CD4-positive, alpha-beta memory T cell (primary cell): ENCODE data around the gene FEZ2. TPM values are rescaled to one million over a fixed set of nuclear protein-coding genes. Genes with fewer than 3 reads are reported as not detected.
A peak's percentile ranks its signal among the peaks of the same experiment; 100 is the strongest.

Experiments used
- CTCF ChIA-PET: fragments of 350-600 bp; sonication (Branson Sonifier 250); formaldehyde crosslinking; loops from one replicate; lab custom pipeline; 2021; ENCODE audit warnings: inconsistent platforms; ENCODE audit not compliant: partially characterized antibody; lab: Charles Lee
- POLR2A ChIA-PET: fragments of 350-600 bp; sonication (Branson Sonifier 250); formaldehyde crosslinking; loops from one replicate; lab custom pipeline; 2021; ENCODE audit not compliant: partially characterized antibody; lab: Charles Lee
- DNase-seq, 5 donors: peaks; one replicate each; pipeline versions ENCODE4 v3.0.0 to v3.0.0-alpha.2; 2020 to 2022; ENCODE audit warnings: mixed read lengths in 1 of 5
- H3K27ac ChIP-seq: one replicate; pipeline ENCODE4 v1.7.0; 2013; ENCODE audit warnings: low read depth, low read length
- H3K27me3 ChIP-seq: 2 replicates; pipeline ENCODE4 v1.7.0; 2013; ENCODE audit warnings: mild to moderate bottlenecking, low read length, moderate library complexity; ENCODE audit not compliant: insufficient read depth
- H3K36me3 ChIP-seq: 2 replicates; pipeline ENCODE4 v1.7.0; 2013; ENCODE audit warnings: mild to moderate bottlenecking, low read length, moderate library complexity; ENCODE audit not compliant: insufficient read depth
- H3K4me1 ChIP-seq: 2 replicates; pipeline ENCODE4 v1.7.0; 2013; ENCODE audit warnings: mild to moderate bottlenecking, low read length, moderate library complexity; ENCODE audit not compliant: insufficient read depth
- H3K4me3 ChIP-seq, 2 donors: one replicate each; pipeline ENCODE4 v1.7.0; 2013; ENCODE audit warnings: low read length in 2 of 2, mild to moderate bottlenecking in 1 of 2
- H3K9me3 ChIP-seq, 2 donors: one replicate each; pipeline ENCODE4 v1.7.0; 2013; ENCODE audit warnings: low read length in 2 of 2, control low read depth in 1 of 2; ENCODE audit not compliant: control insufficient read depth in 1 of 2
- H3K27ac Mint-ChIP-seq, 7 donors: one replicate each; pipeline ENCODE4 v1.8.0; 2020 to 2021; ENCODE audit warnings: mixed read lengths in 7 of 7, mild to moderate bottlenecking in 6 of 7, inconsistent platforms in 3 of 7, moderate library complexity in 3 of 7
- H3K27me3 Mint-ChIP-seq, 2 donors: one replicate each; pipeline ENCODE4 v1.8.0; 2020 to 2021; ENCODE audit warnings: mixed read lengths in 2 of 2
- H3K36me3 Mint-ChIP-seq, 2 donors: one replicate each; pipeline ENCODE4 v1.8.0; 2020 to 2021; ENCODE audit warnings: mixed read lengths in 2 of 2, inconsistent platforms in 1 of 2, mild to moderate bottlenecking in 1 of 2
- H3K4me1 Mint-ChIP-seq, 4 donors: one replicate each; pipeline ENCODE4 v1.8.0; 2020 to 2021; ENCODE audit warnings: mixed read lengths in 4 of 4, mild to moderate bottlenecking in 1 of 4
- H3K4me3 Mint-ChIP-seq, 8 donors: one replicate each; pipeline ENCODE4 v1.8.0; 2020 to 2021; ENCODE audit warnings: mixed read lengths in 8 of 8, mild to moderate bottlenecking in 7 of 8, moderate library complexity in 6 of 8, inconsistent platforms in 3 of 8
- H3K9me3 Mint-ChIP-seq, 8 donors: one replicate each; pipeline ENCODE4 v1.8.0; 2020 to 2021; ENCODE audit warnings: mixed read lengths in 8 of 8, mild to moderate bottlenecking in 5 of 8, inconsistent platforms in 3 of 8, moderate library complexity in 1 of 8
- intact Hi-C: fragments of 100-400 bp; cut with micrococcal nuclease; formaldehyde crosslinking; loops from one replicate; pipeline ENCODE4 v1.15.1; 2023
- polyA plus RNA-seq, 2 donors: library from polyadenylated mRNA; unstranded; fragments of 300-500 nt; fragmentation: Illumina TruSeq; gene quantifications; one replicate each; pipeline ENCODE4 v1.2.3, GENCODE V29; 2021
- total RNA-seq, 2 experiments: library from RNA; stranded (reverse); gene quantifications; one replicate each; pipeline ENCODE4 v1.2.3, GENCODE V29; 2021

The FEZ2 gene
- total and polyA plus RNA-seq, 4 experiments from 2014 or later, result 1.6 to 14.7 (median 7.7) TPM

GRCh38 chr2:36562240-36562639 is 35.7 kb downstream of the FEZ2 start:
- peaks cover 47 to 54% of the 10 kb centered on the region in 2 donors for H3K36me3 Mint-ChIP-seq
- CTCF ChIA-PET, result no interaction called here
- DNase-seq, result no peak
- peaks cover 7 to 21% (median 9%) of the 10 kb centered on the region in 4 donors for H3K4me1 Mint-ChIP-seq
- Histone ChIP-seq H3K9me3 (no peaks in the 10 kb centered on the region), H3K4me3 (no peak overlapping the region), H3K4me1 (no peaks in the 10 kb centered on the region), H3K27ac (no peak overlapping the region), H3K27me3 (no peaks in the 10 kb centered on the region), H3K36me3 (no peaks in the 10 kb centered on the region)
- H3K27me3 Mint-ChIP-seq, result no peaks in the 10 kb centered on the region
- H3K27ac Mint-ChIP-seq, result no peak overlapping the region
- POLR2A ChIA-PET, result no interaction called here
- H3K9me3 Mint-ChIP-seq, result no peaks in the 10 kb centered on the region
- intact Hi-C loops, result no loop called here
- no peak overlapping the region for H3K4me3 Mint-ChIP-seq

- H3K27ac Mint-ChIP-seq, result peak overlapping the region in 1 of 7 donors; percentile 47
- H3K27me3 Mint-ChIP-seq, result no peaks in the 10 kb centered on the region
- intact Hi-C loops, result no loop called here
Observed at GRCh38 chr2:36561237-36561944, 36.6 kb downstream of the FEZ2 start.

GRCh38 chr2:36560726-36561125 is 37.2 kb downstream of the FEZ2 start:
- Histone ChIP-seq H3K27me3 (no peaks in the 10 kb centered on the region), H3K9me3 (no peaks in the 10 kb centered on the region), H3K4me3 (no peak overlapping the region), H3K36me3 (no peaks in the 10 kb centered on the region), H3K27ac (no peak overlapping the region), H3K4me1 (no peaks in the 10 kb centered on the region)
- POLR2A ChIA-PET, result no interaction called here
- CTCF ChIA-PET, result no interaction called here
- H3K27ac Mint-ChIP-seq, result no peak overlapping the region
- peaks cover 40 to 47% of the 10 kb centered on the region in 2 donors for H3K36me3 Mint-ChIP-seq
- peaks cover 4 to 16% (median 9%) of the 10 kb centered on the region in 4 donors for H3K4me1 Mint-ChIP-seq
- H3K9me3 Mint-ChIP-seq, result no peaks in the 10 kb centered on the region
- no peak for DNase-seq
- no peak overlapping the region for H3K4me3 Mint-ChIP-seq
- H3K27me3 Mint-ChIP-seq, result no peaks in the 10 kb centered on the region
- intact Hi-C loops, result no loop called here

More at GRCh38 chr2:36561237-36561944, 36.6 kb downstream of the FEZ2 start:
- DNase-seq, result no peak
- no peaks in the 10 kb centered on the region for H3K9me3 ChIP-seq
- H3K36me3 ChIP-seq, result no peaks in the 10 kb centered on the region
- Mint-ChIP-seq H3K36me3 (peaks cover 43 to 47% of the 10 kb centered on the region in 2 donors), H3K4me3 (no peak overlapping the region), H3K9me3 (no peaks in the 10 kb centered on the region), H3K4me1 (peaks cover 4 to 16% (median 9%) of the 10 kb centered on the region in 4 donors)
- ChIA-PET CTCF (no interaction called here), POLR2A (no interaction called here)
- H3K4me3 ChIP-seq, result no peak overlapping the region
- H3K27me3 ChIP-seq, result no peaks in the 10 kb centered on the region
- no peak overlapping the region for H3K27ac ChIP-seq
- no peaks in the 10 kb centered on the region for H3K4me1 ChIP-seq

GRCh38 chr2:36559221-36559942 is 38.6 kb downstream of the FEZ2 start:
- H3K9me3 Mint-ChIP-seq, result no peaks in the 10 kb centered on the region
- ChIA-PET POLR2A (no interaction called here), CTCF (no interaction called here)
- no peaks in the 10 kb centered on the region for H3K4me1 ChIP-seq
- H3K27me3 Mint-ChIP-seq, result no peaks in the 10 kb centered on the region
- peak overlapping the region in 1 of 7 donors; percentile 60 for H3K27ac Mint-ChIP-seq
- no peaks in the 10 kb centered on the region for H3K9me3 ChIP-seq
- intact Hi-C loops, result no loop called here
- H3K4me3 ChIP-seq, result no peak overlapping the region
- no peaks in the 10 kb centered on the region for H3K36me3 ChIP-seq
- H3K4me3 Mint-ChIP-seq, result no peak overlapping the region
- H3K27ac ChIP-seq, result no peak overlapping the region
- no peak for DNase-seq
- H3K36me3 Mint-ChIP-seq, result peaks cover 41 to 45% of the 10 kb centered on the region in 2 donors
- H3K27me3 ChIP-seq, result no peaks in the 10 kb centered on the region
- H3K4me1 Mint-ChIP-seq, result peaks cover 1 to 14% (median 7%) of the 10 kb centered on the region in 4 donors

GRCh38 chr2:36556842-36557241 is 41.1 kb downstream of the FEZ2 start:
- Mint-ChIP-seq H3K9me3 (no peaks in the 10 kb centered on the region), H3K36me3 (peaks cover 46 to 52% of the 10 kb centered on the region in 2 donors), H3K4me3 (no peak overlapping the region), H3K27me3 (no peaks in the 10 kb centered on the region), H3K4me1 (peaks cover 0 to 5% (median 0%) of the 10 kb centered on the region in 4 donors), H3K27ac (no peak overlapping the region)
- DNase-seq, result no peak
- ChIA-PET POLR2A (no interaction called here), CTCF (no interaction called here)
- Histone ChIP-seq H3K27me3 (no peaks in the 10 kb centered on the region), H3K4me1 (no peaks in the 10 kb centered on the region), H3K36me3 (no peaks in the 10 kb centered on the region), H3K27ac (no peak overlapping the region), H3K9me3 (no peaks in the 10 kb centered on the region), H3K4me3 (no peak overlapping the region)
- intact Hi-C loops, result no loop called here

GRCh38 chr2:36555789-36556188 is 42.2 kb downstream of the FEZ2 start:
- no peak overlapping the region for H3K27ac ChIP-seq
- ChIA-PET CTCF (no interaction called here), POLR2A (no interaction called here)
- H3K4me1 Mint-ChIP-seq, result peaks cover 0 to 5% (median 0%) of the 10 kb centered on the region in 4 donors
- H3K27me3 Mint-ChIP-seq, result no peaks in the 10 kb centered on the region
- H3K36me3 Mint-ChIP-seq, result peaks cover 52 to 54% of the 10 kb centered on the region in 2 donors
- no peak overlapping the region for H3K4me3 ChIP-seq
- no peaks in the 10 kb centered on the region for H3K4me1 ChIP-seq
- DNase-seq, result no peak
- no peak overlapping the region for H3K27ac Mint-ChIP-seq
- H3K27me3 ChIP-seq, result no peaks in the 10 kb centered on the region
- intact Hi-C loops, result no loop called here
- H3K9me3 ChIP-seq, result no peaks in the 10 kb centered on the region
- no peaks in the 10 kb centered on the region for H3K9me3 Mint-ChIP-seq
- no peak overlapping the region for H3K4me3 Mint-ChIP-seq
- H3K36me3 ChIP-seq, result no peaks in the 10 kb centered on the region

GRCh38 chr2:36554531-36554930 is 43.4 kb downstream of the FEZ2 start:
- Mint-ChIP-seq H3K4me3 (no peak overlapping the region), H3K4me1 (peaks cover 0 to 1% (median 0%) of the 10 kb centered on the region in 4 donors), H3K27ac (no peak overlapping the region), H3K36me3 (peaks cover 48 to 49% of the 10 kb centered on the region in 2 donors), H3K27me3 (no peaks in the 10 kb centered on the region), H3K9me3 (no peaks in the 10 kb centered on the region)
- DNase-seq, result no peak
- Histone ChIP-seq H3K27me3 (no peaks in the 10 kb centered on the region), H3K4me1 (no peaks in the 10 kb centered on the region), H3K36me3 (no peaks in the 10 kb centered on the region), H3K9me3 (no peaks in the 10 kb centered on the region), H3K27ac (no peak overlapping the region), H3K4me3 (no peak overlapping the region)
- ChIA-PET CTCF (no interaction called here), POLR2A (no interaction called here)
- intact Hi-C loops, result no loop called here
